Esophagus squamous epithelium (tissue), 5 donors: ENCODE data around the gene EIF3I. TPM values are rescaled to one million over a fixed set of nuclear protein-coding genes. Genes with fewer than 3 reads are reported as not detected.
A peak's percentile ranks its signal among the peaks of the same experiment; 100 is the strongest.

Source experiments
- DNase-seq: peaks from one replicate; lab custom pipeline; 2025; lab: John Stamatoyannopoulos, UW
- H3K27ac ChIP-seq, 4 donors: fragments of 200-600 bp; sonication (generic); one replicate each; pipeline ENCODE4 v1.5.1; 2016 to 2019; ENCODE audit warnings: mild to moderate bottlenecking in 1 of 4
- H3K27me3 ChIP-seq, 4 donors: fragments of 200-600 bp; sonication (generic); 1 replicate in 3 of 4; 2 replicates in 1 of 4; pipeline versions ENCODE4 v1.5.1 to v1.6.0; 2017 to 2021; ENCODE audit warnings: antibody characterized with exemption in 1 of 4
- H3K36me3 ChIP-seq, 3 donors: fragments of 200-600 bp; sonication (generic); one replicate each; pipeline ENCODE4 v1.5.1; 2016 to 2019
- H3K4me1 ChIP-seq, 3 donors: fragments of 200-600 bp; sonication (generic); one replicate each; pipeline ENCODE4 v1.5.1; 2017 to 2019
- H3K4me3 ChIP-seq, 4 donors: fragments of 200-600 bp; sonication (generic); 1 replicate in 3 of 4; 2 replicates in 1 of 4; pipeline ENCODE4 v1.5.1; 2016 to 2019; ENCODE audit warnings: mild to moderate bottlenecking in 2 of 4, moderate library complexity in 1 of 4
- H3K9me3 ChIP-seq, 3 donors: fragments of 200-600 bp; sonication (generic); one replicate each; pipeline ENCODE4 v1.5.1; 2016 to 2019
- CTCF ChIP-seq, 6 experiments: fragments of 450-650 bp in 4 of 6; fragments of 200-600 bp in 2 of 6; sonication (generic) in 2 of 6; IDR thresholded peaks; one replicate each; pipeline ENCODE4 v1.5.1; 2016 to 2019; ENCODE audit warnings: antibody characterized with exemption in 6 of 6, mild to moderate bottlenecking in 4 of 6, moderate library complexity in 4 of 6
- POLR2A ChIP-seq, 4 donors: fragments of 450-650 bp; IDR thresholded peaks; one replicate each; pipeline ENCODE4 v1.6.1; 2017; ENCODE audit warnings: antibody characterized with exemption in 4 of 4, mild to moderate bottlenecking in 4 of 4, moderate library complexity in 3 of 4
- WGBS, 2 donors: methylation state at CpG; one replicate each; pipeline ENCODE4 v1.1.5; 2018; 5-methylcytosine and 5-hydroxymethylcytosine counted together
- intact Hi-C: fragments of 100-400 bp; cut with DNase I; formaldehyde crosslinking; loops from one replicate; pipeline ENCODE4 v1.15.0; 2022
- total RNA-seq, 4 donors: library from RNA; depleted of rRNA; stranded (reverse); fragments of >200 nt; gene quantifications; one replicate each; pipeline ENCODE4 v1.1.0, GENCODE V29; 2016
- donor health status: DM: yes; HTN: yes; CAD: no.

The EIF3I gene
- total RNA-seq, 4 donors from 2014 or later, result 143 to 220 (median 202) TPM

GRCh38 chr1:32239790-32240139, 17.6 kb downstream of the EIF3I start:
- Histone ChIP-seq H3K36me3 (peaks cover 0 to 4% (median 0%) of the 10 kb centered on the region in 3 donors), H3K27me3 (no peaks in the 10 kb centered on the region), H3K27ac (peak overlapping the region; percentile 58 to 91 (median 84)), H3K4me3 (peak overlapping the region; percentile 48 to 77 (median 68)), H3K4me1 (peaks cover 5 to 52% (median 19%) of the 10 kb centered on the region in 3 donors), H3K9me3 (no peaks in the 10 kb centered on the region)
- TF ChIP-seq CTCF (IDR thresholded peaks at IDR 0.05) (no peak), POLR2A (IDR thresholded peaks at IDR 0.05) (no peak)
- DNase-seq, result no peak
- no CpG with 5 or more reads among the region's 20 CpGs for WGBS, 2 donors
- intact Hi-C loops, result no loop called here

GRCh38 chr1:32240140-32240951, 18.1 kb downstream of the EIF3I start:
- intact Hi-C loops, result no loop called here
- no peaks in the 10 kb centered on the region for H3K9me3 ChIP-seq
- peaks cover 5 to 52% (median 18%) of the 10 kb centered on the region in 3 donors for H3K4me1 ChIP-seq
- H3K36me3 ChIP-seq, result no peaks in the 10 kb centered on the region
- peak overlapping the region; percentile 58 to 91 (median 84) for H3K27ac ChIP-seq
- no peak for DNase-seq
- no peaks in the 10 kb centered on the region for H3K27me3 ChIP-seq
- 3% methylated on average over 11 to 44 of the region's 62 CpGs for WGBS, 2 donors
- peak in 1 of 4 donors; percentile 63 for TF ChIP-seq POLR2A (IDR thresholded peaks at IDR 0.05)
- peak in 4 of 6 experiments; percentile 16 to 25 (median 19) for TF ChIP-seq CTCF (IDR thresholded peaks at IDR 0.05)
- H3K4me3 ChIP-seq, result peak overlapping the region; percentile 48 to 77 (median 68)

GRCh38 chr1:32241001-32241763, 19.0 kb downstream of the EIF3I start:
- 0 to 4% methylated on average over 3 to 5 of the region's 55 CpGs for WGBS, 2 donors
- intact Hi-C loops, result no loop called here
- Histone ChIP-seq H3K27me3 (no peaks in the 10 kb centered on the region), H3K4me1 (peaks cover 5 to 53% (median 13%) of the 10 kb centered on the region in 3 donors), H3K9me3 (no peaks in the 10 kb centered on the region), H3K27ac (peak overlapping the region; percentile 58 to 91 (median 84)), H3K4me3 (peak overlapping the region; percentile 48 to 77 (median 68)), H3K36me3 (no peaks in the 10 kb centered on the region)
- TF ChIP-seq POLR2A (IDR thresholded peaks at IDR 0.05) (no peak), CTCF (IDR thresholded peaks at IDR 0.05) (no peak)
- DNase-seq, result no peak

GRCh38 chr1:32242341-32242851, 20.2 kb downstream of the EIF3I start:
- DNase-seq, result no peak
- H3K36me3 ChIP-seq, result no peaks in the 10 kb centered on the region
- H3K4me1 ChIP-seq, result peaks cover 5 to 60% (median 23%) of the 10 kb centered on the region in 3 donors
- TF ChIP-seq POLR2A (IDR thresholded peaks at IDR 0.05) (no peak), CTCF (IDR thresholded peaks at IDR 0.05) (no peak)
- H3K27ac ChIP-seq, result peak overlapping the region in 3 of 4 donors; percentile 21 to 47 (median 34)
- no peaks in the 10 kb centered on the region for H3K9me3 ChIP-seq
- WGBS, 2 donors, result 6 to 24% methylated on average over 3 to 7 of the region's 7 CpGs
- H3K4me3 ChIP-seq, result peak overlapping the region in 1 of 4 donors; percentile 45
- no peaks in the 10 kb centered on the region for H3K27me3 ChIP-seq
- intact Hi-C loops, result no loop called here
